ENCODE measurements around the gene ZNF333. TPM values are rescaled to one million over a fixed set of nuclear protein-coding genes. Genes with fewer than 3 reads are reported as not detected.

The ZNF333 gene
- total RNA-seq, result 10 to 100 TPM; 17.3 to 27.5 TPM

DNA sequence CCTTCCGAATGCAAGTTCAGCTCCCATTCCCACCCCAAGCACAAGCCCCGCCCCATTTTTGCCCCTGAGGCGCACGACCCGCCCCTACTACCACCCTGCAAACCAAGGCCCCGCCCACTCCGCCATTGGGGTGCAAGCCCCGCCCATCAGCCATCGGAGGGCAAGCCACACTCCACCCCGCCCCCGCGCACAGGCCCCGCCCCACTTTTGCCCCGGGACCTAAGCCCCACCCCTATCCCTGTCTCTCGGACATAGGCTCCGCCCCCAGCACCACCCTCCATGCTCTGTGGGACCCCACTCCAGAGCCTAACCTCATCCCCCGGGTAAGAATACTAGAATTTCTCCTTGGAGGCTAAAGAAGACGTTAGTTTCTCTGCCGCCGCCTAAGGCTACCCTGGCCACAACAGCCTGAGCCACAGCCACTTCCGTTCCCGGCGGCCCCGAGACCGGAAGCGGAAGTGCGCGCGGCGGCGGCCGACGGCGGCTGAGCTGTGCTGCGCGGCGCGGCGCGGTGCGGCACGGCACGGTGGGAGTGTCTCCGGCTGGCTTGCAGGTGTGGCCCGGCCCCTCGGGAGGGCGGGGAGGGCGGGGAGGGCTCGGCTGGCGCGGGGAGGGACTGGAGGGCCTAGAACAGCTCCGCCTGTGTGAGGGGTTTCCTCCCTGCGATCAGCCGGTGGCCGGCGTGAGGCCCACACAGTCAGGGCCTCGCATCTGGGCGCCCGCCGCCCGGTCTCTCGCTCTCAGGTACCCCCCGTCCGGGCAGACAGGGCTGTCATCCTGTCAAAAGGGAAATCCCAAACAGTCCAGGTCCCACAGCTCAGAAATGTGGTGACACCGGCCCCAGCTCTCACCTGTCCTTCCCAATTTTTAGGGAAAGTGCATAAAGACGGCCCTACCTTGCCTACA lies at the start of gene ZNF333:
ZNF333 (plus strand) TSS at position 451 of the 906 bp plus-strand sequence. CDS start 3,444 bp downstream, outside the sequence.
- H3K36me3 Mint-ChIP-seq (ENCODE audit: insufficient read depth in 2 of 2), result no peaks in the 10 kb centered on the region
- peak within 1 kb of the TSS; percentile 94 to 95 for H3K4me3 Mint-ChIP-seq
- H3K27me3 Mint-ChIP-seq (ENCODE audit: low read depth), result no peaks in the 10 kb centered on the region
- H3K27ac Mint-ChIP-seq, result peak within 1 kb of the TSS; percentile 98
- DNase-seq, result peak; percentile 99
- no peaks in the 10 kb centered on the region for H3K9me3 Mint-ChIP-seq
- ATAC-seq (replicated peaks in 1 of 2), result peak; percentile 96
- H3K4me1 Mint-ChIP-seq (ENCODE audit: low read depth), result peaks cover 16% of the 10 kb centered on the region

- peaks cover 34% of the 10 kb centered on the region for H3K27me3 Mint-ChIP-seq (ENCODE audit: low read depth)
- no peaks in the 10 kb centered on the region for H3K4me1 Mint-ChIP-seq (ENCODE audit: low read depth)
- peaks cover 2% of the 10 kb centered on the region in 2 donors for H3K36me3 Mint-ChIP-seq (ENCODE audit: insufficient read depth in 2 of 2)
- no peak for DNase-seq
- peaks cover 6% of the 10 kb centered on the region in 2 donors for H3K9me3 Mint-ChIP-seq
- H3K4me3 Mint-ChIP-seq, result no peak overlapping the region
- no peak for ATAC-seq (replicated peaks in 1 of 2)
- H3K27ac Mint-ChIP-seq, result no peak overlapping the region
Measured at GRCh38 chr19:14648506-14648905, 41.3 kb upstream of the ZNF333 start.

- no peaks in the 10 kb centered on the region for H3K4me1 Mint-ChIP-seq (ENCODE audit: low read depth)
- DNase-seq, result no peak
- H3K9me3 Mint-ChIP-seq, result peaks cover 6% of the 10 kb centered on the region in 2 donors
- ATAC-seq (replicated peaks in 1 of 2), result no peak
- H3K27ac Mint-ChIP-seq, result no peak overlapping the region
- peaks cover 2% of the 10 kb centered on the region in 2 donors for H3K36me3 Mint-ChIP-seq (ENCODE audit: insufficient read depth in 2 of 2)
- H3K27me3 Mint-ChIP-seq (ENCODE audit: low read depth), result peaks cover 34% of the 10 kb centered on the region
- H3K4me3 Mint-ChIP-seq, result no peak overlapping the region
Measured at GRCh38 chr19:14649020-14649419, 40.8 kb upstream of the ZNF333 start.

- ATAC-seq (replicated peaks in 1 of 2) (no peak), DNase-seq (no peak)
- Mint-ChIP-seq H3K4me1 (ENCODE audit: low read depth) (no peaks in the 10 kb centered on the region), H3K4me3 (no peak overlapping the region), H3K9me3 (peaks cover 6% of the 10 kb centered on the region in 2 donors), H3K27ac (no peak overlapping the region), H3K36me3 (ENCODE audit: insufficient read depth in 2 of 2) (peaks cover 2% of the 10 kb centered on the region in 2 donors), H3K27me3 (ENCODE audit: low read depth) (peaks cover 34% of the 10 kb centered on the region)
Measured at GRCh38 chr19:14650161-14650560, 39.7 kb upstream of the ZNF333 start.

GRCh38 chr19:14654786-14655560 lies 34.9 kb upstream of the ZNF333 start:
- Mint-ChIP-seq H3K27me3 (ENCODE audit: low read depth) (peaks cover 20% of the 10 kb centered on the region), H3K4me1 (ENCODE audit: low read depth) (no peaks in the 10 kb centered on the region), H3K27ac (no peak overlapping the region), H3K36me3 (ENCODE audit: insufficient read depth in 2 of 2) (peaks cover 2% of the 10 kb centered on the region in 2 donors), H3K9me3 (peaks cover 5% of the 10 kb centered on the region in 2 donors), H3K4me3 (no peak overlapping the region)
- ATAC-seq (replicated peaks in 1 of 2) (no peak), DNase-seq (no peak)

- Mint-ChIP-seq H3K4me1 (ENCODE audit: low read depth) (no peaks in the 10 kb centered on the region), H3K9me3 (no peaks in the 10 kb centered on the region), H3K4me3 (no peak overlapping the region), H3K27ac (no peak overlapping the region), H3K27me3 (ENCODE audit: low read depth) (peaks cover 13% of the 10 kb centered on the region), H3K36me3 (ENCODE audit: insufficient read depth in 2 of 2) (no peaks in the 10 kb centered on the region)
- DNase-seq, result no peak
- no peak for ATAC-seq (replicated peaks in 1 of 2)
Measured at GRCh38 chr19:14655726-14656125, 34.1 kb upstream of the ZNF333 start.

- ATAC-seq (replicated peaks in 1 of 2), result no peak
- no peak overlapping the region for H3K27ac Mint-ChIP-seq
- no peak for DNase-seq
- no peak overlapping the region for H3K4me3 Mint-ChIP-seq
- H3K27me3 Mint-ChIP-seq (ENCODE audit: low read depth), result peaks cover 11% of the 10 kb centered on the region
- H3K36me3 Mint-ChIP-seq (ENCODE audit: insufficient read depth in 2 of 2), result no peaks in the 10 kb centered on the region
- H3K4me1 Mint-ChIP-seq (ENCODE audit: low read depth), result no peaks in the 10 kb centered on the region
- no peaks in the 10 kb centered on the region for H3K9me3 Mint-ChIP-seq
Measured at GRCh38 chr19:14659874-14660489, 29.9 kb upstream of the ZNF333 start.

GRCh38 chr19:14661372-14661924 lies 28.4 kb upstream of the ZNF333 start:
- no peak overlapping the region for H3K27ac Mint-ChIP-seq
- H3K36me3 Mint-ChIP-seq (ENCODE audit: insufficient read depth in 2 of 2), result no peaks in the 10 kb centered on the region
- H3K9me3 Mint-ChIP-seq, result no peaks in the 10 kb centered on the region
- H3K4me3 Mint-ChIP-seq, result no peak overlapping the region
- DNase-seq, result no peak
- no peak for ATAC-seq (replicated peaks in 1 of 2)
- no peaks in the 10 kb centered on the region for H3K4me1 Mint-ChIP-seq (ENCODE audit: low read depth)
- H3K27me3 Mint-ChIP-seq (ENCODE audit: low read depth), result peaks cover 11% of the 10 kb centered on the region

- no peak for DNase-seq
- H3K27me3 Mint-ChIP-seq (ENCODE audit: low read depth), result peaks cover 39% of the 10 kb centered on the region
- no peak overlapping the region for H3K27ac Mint-ChIP-seq
- ATAC-seq (replicated peaks in 1 of 2), result no peak
- H3K4me3 Mint-ChIP-seq, result no peak overlapping the region
- H3K9me3 Mint-ChIP-seq, result peaks cover 5 to 9% of the 10 kb centered on the region in 2 donors
- peaks cover 0 to 8% of the 10 kb centered on the region in 2 donors for H3K36me3 Mint-ChIP-seq (ENCODE audit: insufficient read depth in 2 of 2)
- H3K4me1 Mint-ChIP-seq (ENCODE audit: low read depth), result peaks cover 11% of the 10 kb centered on the region
Measured at GRCh38 chr19:14669940-14670339, 19.9 kb upstream of the ZNF333 start.

- Mint-ChIP-seq H3K27me3 (ENCODE audit: low read depth) (peaks cover 39% of the 10 kb centered on the region), H3K4me1 (ENCODE audit: low read depth) (peaks cover 11% of the 10 kb centered on the region), H3K4me3 (no peak overlapping the region), H3K27ac (no peak overlapping the region), H3K36me3 (ENCODE audit: insufficient read depth in 2 of 2) (peaks cover 0 to 8% of the 10 kb centered on the region in 2 donors), H3K9me3 (peaks cover 5 to 9% of the 10 kb centered on the region in 2 donors)
- ATAC-seq (replicated peaks in 1 of 2), result no peak
- DNase-seq, result no peak
Measured at GRCh38 chr19:14670408-14670807, 19.4 kb upstream of the ZNF333 start.

- Mint-ChIP-seq H3K9me3 (peaks cover 5 to 9% of the 10 kb centered on the region in 2 donors), H3K27ac (no peak overlapping the region), H3K27me3 (ENCODE audit: low read depth) (peaks cover 32% of the 10 kb centered on the region), H3K4me1 (ENCODE audit: low read depth) (peaks cover 11% of the 10 kb centered on the region), H3K36me3 (ENCODE audit: insufficient read depth in 2 of 2) (peaks cover 0 to 8% of the 10 kb centered on the region in 2 donors), H3K4me3 (no peak overlapping the region)
- ATAC-seq (replicated peaks in 1 of 2) (no peak), DNase-seq (no peak)
Measured at GRCh38 chr19:14672188-14672872, 17.5 kb upstream of the ZNF333 start.

GRCh38 chr19:14673088-14673487 lies 16.8 kb upstream of the ZNF333 start:
- peaks cover 32% of the 10 kb centered on the region for H3K27me3 Mint-ChIP-seq (ENCODE audit: low read depth)
- H3K36me3 Mint-ChIP-seq (ENCODE audit: insufficient read depth in 2 of 2), result peaks cover 0 to 8% of the 10 kb centered on the region in 2 donors
- H3K27ac Mint-ChIP-seq, result no peak overlapping the region
- ATAC-seq (replicated peaks in 1 of 2), result no peak
- no peak for DNase-seq
- no peak overlapping the region for H3K4me3 Mint-ChIP-seq
- peaks cover 6% of the 10 kb centered on the region for H3K4me1 Mint-ChIP-seq (ENCODE audit: low read depth)
- peaks cover 5 to 9% of the 10 kb centered on the region in 2 donors for H3K9me3 Mint-ChIP-seq
